Keratinocyte (primary cell): Measurements from ENCODE around the gene MED14. TPM values are rescaled to one million over a fixed set of nuclear protein-coding genes. Genes with fewer than 3 reads are reported as not detected.

Source experiments
- DNase-seq: peaks from one replicate; pipeline ENCODE4 v3.0.0-alpha.2; 2011; ENCODE audit warnings: low read depth, missing footprints, low spot score
- FAIRE-seq: peaks from 2 replicates; lab custom pipeline; 2011; peaks lifted over from hg19 to GRCh38; lab: Jason Lieb, UNC
- H2AFZ ChIP-seq: 2 replicates; pipeline ENCODE4 v1.6.0; 2012; ENCODE audit warnings: low read length, control low read depth, inconsistent platforms; ENCODE audit not compliant: control insufficient read depth
- H3K27ac ChIP-seq: 2 replicates; pipeline ENCODE4 v1.5.1; 2011; ENCODE audit warnings: low read length; ENCODE audit not compliant: control insufficient read depth, insufficient read depth
- H3K27me3 ChIP-seq: 3 replicates; pipeline ENCODE4 v1.6.0; 2011; ENCODE audit warnings: low read length; ENCODE audit not compliant: control insufficient read depth, insufficient read depth; ENCODE audit errors: extremely low read depth
- H3K36me3 ChIP-seq, 2 experiments: 2 replicates in 1 of 2; 3 replicates in 1 of 2; pipeline ENCODE4 v1.5.1; 2011; ENCODE audit warnings: low read length in 2 of 2, mild to moderate bottlenecking in 1 of 2; ENCODE audit not compliant: control insufficient read depth in 2 of 2, insufficient read depth in 2 of 2; ENCODE audit errors: extremely low read depth in 1 of 2
- H3K4me1 ChIP-seq: 3 replicates; pipeline ENCODE4 v1.5.1; 2011; ENCODE audit warnings: low read length; ENCODE audit not compliant: control insufficient read depth, insufficient read depth; ENCODE audit errors: extremely low read depth
- H3K4me2 ChIP-seq: 3 replicates; pipeline ENCODE4 v1.6.0; 2011; ENCODE audit warnings: low read depth, low read length; ENCODE audit not compliant: control insufficient read depth, insufficient read depth; ENCODE audit errors: extremely low read depth
- H3K4me3 ChIP-seq, 3 experiments: fragments of 200-600 bp in 1 of 3; sonication (generic) in 1 of 3; 2 replicates in 2 of 3; 3 replicates in 1 of 3; pipeline ENCODE4 v1.5.1; 2011 to 2016; ENCODE audit warnings: low read length in 3 of 3, mild to moderate bottlenecking in 3 of 3, control low read depth in 2 of 3, inconsistent platforms in 1 of 3, low read depth in 1 of 3, mixed read lengths in 1 of 3, mixed run types in 1 of 3, moderate library complexity in 1 of 3; ENCODE audit not compliant: control insufficient read depth in 2 of 3, insufficient read depth in 2 of 3; ENCODE audit errors: extremely low read depth in 1 of 3
- H3K79me2 ChIP-seq: 2 replicates; pipeline ENCODE4 v1.6.0; 2012; ENCODE audit warnings: low read length; ENCODE audit not compliant: control insufficient read depth, insufficient read depth
- H3K9ac ChIP-seq: 3 replicates; pipeline ENCODE4 v1.6.0; 2011; ENCODE audit warnings: low read length; ENCODE audit not compliant: control insufficient read depth, insufficient read depth; ENCODE audit errors: extremely low read depth
- H3K9me1 ChIP-seq: 3 replicates; pipeline ENCODE4 v1.6.0; 2011; ENCODE audit warnings: low read length; ENCODE audit not compliant: control insufficient read depth, insufficient read depth; ENCODE audit errors: extremely low read depth
- H3K9me3 ChIP-seq: 2 replicates; pipeline ENCODE4 v1.5.1; 2012; ENCODE audit warnings: low read depth, low read length; ENCODE audit not compliant: control insufficient read depth
- H4K20me1 ChIP-seq: 3 replicates; pipeline ENCODE4 v1.6.0; 2011; ENCODE audit warnings: low read length; ENCODE audit not compliant: control insufficient read depth, insufficient read depth; ENCODE audit errors: extremely low read depth
- EZH2 ChIP-seq: IDR thresholded peaks from one replicate; pipeline ENCODE4 v1.6.1; 2012; ENCODE audit warnings: inconsistent platforms, mild to moderate bottlenecking, low read length, moderate library complexity
- dilution Hi-C: fragments of 300-500 bp; cut with MboI; formaldehyde crosslinking; loops from one replicate; pipeline ENCODE4 v1.7.0; 2020; ENCODE audit warnings: low sequenced_read_pairs; ENCODE audit not compliant: extremely low pct_ligation_motif_present
- polyA plus RNA-seq, 5 experiments: library from polyadenylated mRNA; depleted of rRNA in 3 of 5; stranded (reverse) in 3 of 5; stranded (forward) in 1 of 5; unstranded in 1 of 5; fragments of >200 nt; gene quantifications; 1 replicate in 1 of 5; 2 replicates in 3 of 5; 3 replicates in 1 of 5; pipeline versions ENCODE4 v1.2.1 to v1.2.3, GENCODE V29; 2011 to 2012; ENCODE audit warnings: missing spikeins in 2 of 5, low read depth in 1 of 5, low replicate concordance in 1 of 5
- TF ChIP-seq, protein P1 (sequence below), 3 experiments: IDR thresholded peaks in 1 of 3; conservative IDR thresholded peaks in 1 of 3; optimal IDR thresholded peaks in 1 of 3; 2 replicates in 2 of 3; 3 replicates in 1 of 3; pipeline versions ENCODE3 to v1.5.1; 2011; ENCODE audit warnings: low read length in 3 of 3, mild to moderate bottlenecking in 3 of 3, moderate library complexity in 2 of 3, control low read depth in 1 of 3, inconsistent platforms in 1 of 3; ENCODE audit not compliant: insufficient read depth in 2 of 3; ENCODE audit errors: extremely low read depth in 1 of 3

MED14 gene
- polyA plus RNA-seq, 1 donor (not counting 4 experiments of a cell fraction or from before 2014, with no cell fraction given): 25.9 TPM

- dilution Hi-C loops: no loop called here
- Histone ChIP-seq H3K9me3 (no peaks in the 10 kb centered on the region), H3K4me3 (no peak overlapping the region), H3K4me2 (no peak overlapping the region), H3K27me3 (no peaks in the 10 kb centered on the region), H3K27ac (no peak overlapping the region), H2AFZ (no peak overlapping the region), H4K20me1 (no peaks in the 10 kb centered on the region), H3K9ac (no peak overlapping the region), H3K79me2 (no peaks in the 10 kb centered on the region), H3K4me1 (no peaks in the 10 kb centered on the region), H3K36me3 (no peaks in the 10 kb centered on the region), H3K9me1 (no peaks in the 10 kb centered on the region)
- TF ChIP-seq EZH2: no peak
- TF ChIP-seq, protein P1, sequence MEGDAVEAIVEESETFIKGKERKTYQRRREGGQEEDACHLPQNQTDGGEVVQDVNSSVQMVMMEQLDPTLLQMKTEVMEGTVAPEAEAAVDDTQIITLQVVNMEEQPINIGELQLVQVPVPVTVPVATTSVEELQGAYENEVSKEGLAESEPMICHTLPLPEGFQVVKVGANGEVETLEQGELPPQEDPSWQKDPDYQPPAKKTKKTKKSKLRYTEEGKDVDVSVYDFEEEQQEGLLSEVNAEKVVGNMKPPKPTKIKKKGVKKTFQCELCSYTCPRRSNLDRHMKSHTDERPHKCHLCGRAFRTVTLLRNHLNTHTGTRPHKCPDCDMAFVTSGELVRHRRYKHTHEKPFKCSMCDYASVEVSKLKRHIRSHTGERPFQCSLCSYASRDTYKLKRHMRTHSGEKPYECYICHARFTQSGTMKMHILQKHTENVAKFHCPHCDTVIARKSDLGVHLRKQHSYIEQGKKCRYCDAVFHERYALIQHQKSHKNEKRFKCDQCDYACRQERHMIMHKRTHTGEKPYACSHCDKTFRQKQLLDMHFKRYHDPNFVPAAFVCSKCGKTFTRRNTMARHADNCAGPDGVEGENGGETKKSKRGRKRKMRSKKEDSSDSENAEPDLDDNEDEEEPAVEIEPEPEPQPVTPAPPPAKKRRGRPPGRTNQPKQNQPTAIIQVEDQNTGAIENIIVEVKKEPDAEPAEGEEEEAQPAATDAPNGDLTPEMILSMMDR (optimal IDR thresholded peaks at IDR 0.05 in 1 of 3, IDR thresholded peaks at IDR 0.05 in 1 of 3, conservative IDR thresholded peaks at IDR 0.05 in 1 of 3; ENCODE audit: extremely low read depth in 1 of 3, insufficient read depth in 2 of 3, low read length in 3 of 3): no peak
- FAIRE-seq (no peak), DNase-seq (no peak)
Measured at GRCh38 chrX:40761762-40762161, 26.4 kb upstream of the MED14 start.

DNA sequence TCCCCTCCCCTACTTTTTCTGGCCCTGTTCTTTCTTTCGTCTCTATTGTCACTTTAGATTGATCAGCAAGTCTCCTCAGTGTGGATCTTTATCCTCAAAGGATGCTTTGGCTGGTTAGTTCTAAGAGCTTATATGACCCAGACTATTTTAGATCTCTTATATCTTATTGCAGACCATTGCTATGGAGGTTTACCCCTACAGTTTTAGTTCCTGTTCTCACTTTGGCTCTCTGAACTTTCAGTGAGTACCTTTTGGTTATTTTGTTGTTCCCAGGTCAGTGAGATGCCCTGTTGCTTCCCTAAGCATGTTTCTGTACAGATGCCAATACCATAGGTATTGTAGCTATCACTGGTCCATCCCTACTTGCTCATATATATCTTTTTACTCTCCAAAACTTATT is 24.0 kb upstream of the MED14 start:
- H4K20me1 ChIP-seq: no peaks in the 10 kb centered on the region
- dilution Hi-C loops: no loop called here

More for the DNA sequence above, 24.0 kb upstream of the MED14 start:
- Histone ChIP-seq H3K9me1 (no peaks in the 10 kb centered on the region), H3K4me2 (no peak overlapping the region), H3K9me3 (no peaks in the 10 kb centered on the region), H3K9ac (no peak overlapping the region), H3K4me3 (no peak overlapping the region), H3K36me3 (no peaks in the 10 kb centered on the region), H3K4me1 (no peaks in the 10 kb centered on the region), H3K27ac (no peak overlapping the region), H3K27me3 (peaks cover 6% of the 10 kb centered on the region), H3K79me2 (no peaks in the 10 kb centered on the region), H2AFZ (no peak overlapping the region)
- no peak for TF ChIP-seq EZH2
- TF ChIP-seq, protein P1 (optimal IDR thresholded peaks at IDR 0.05 in 1 of 3, IDR thresholded peaks at IDR 0.05 in 1 of 3, conservative IDR thresholded peaks at IDR 0.05 in 1 of 3; ENCODE audit: extremely low read depth in 1 of 3, insufficient read depth in 2 of 3, low read length in 3 of 3): no peak
- no peak for DNase-seq
- FAIRE-seq: no peak
